Keratinocyte (primary cell): ENCODE data around the gene TOMM5. TPM values are rescaled to one million over a fixed set of nuclear protein-coding genes. Genes with fewer than 3 reads are reported as not detected.
"Not testable (repeated sequence)": the region's sequence is repeated elsewhere in the genome, so short reads cannot be mapped to it uniquely, and the experiment has no call there.

Experiments
- DNase-seq: peaks from one replicate; pipeline ENCODE4 v3.0.0-alpha.2; 2011; ENCODE audit warnings: low read depth, missing footprints, low spot score
- FAIRE-seq: peaks from 2 replicates; lab custom pipeline; 2011; peaks lifted over from hg19 to GRCh38; lab: Jason Lieb, UNC
- H2AFZ ChIP-seq: 2 replicates; pipeline ENCODE4 v1.6.0; 2012; ENCODE audit warnings: low read length, control low read depth, inconsistent platforms; ENCODE audit not compliant: control insufficient read depth
- H3K27ac ChIP-seq: 2 replicates; pipeline ENCODE4 v1.5.1; 2011; ENCODE audit warnings: low read length; ENCODE audit not compliant: control insufficient read depth, insufficient read depth
- H3K27me3 ChIP-seq: 3 replicates; pipeline ENCODE4 v1.6.0; 2011; ENCODE audit warnings: low read length; ENCODE audit not compliant: control insufficient read depth, insufficient read depth; ENCODE audit errors: extremely low read depth
- H3K36me3 ChIP-seq, 2 experiments: 2 replicates in 1 of 2; 3 replicates in 1 of 2; pipeline ENCODE4 v1.5.1; 2011; ENCODE audit warnings: low read length in 2 of 2, mild to moderate bottlenecking in 1 of 2; ENCODE audit not compliant: control insufficient read depth in 2 of 2, insufficient read depth in 2 of 2; ENCODE audit errors: extremely low read depth in 1 of 2
- H3K4me1 ChIP-seq: 3 replicates; pipeline ENCODE4 v1.5.1; 2011; ENCODE audit warnings: low read length; ENCODE audit not compliant: control insufficient read depth, insufficient read depth; ENCODE audit errors: extremely low read depth
- H3K4me2 ChIP-seq: 3 replicates; pipeline ENCODE4 v1.6.0; 2011; ENCODE audit warnings: low read depth, low read length; ENCODE audit not compliant: control insufficient read depth, insufficient read depth; ENCODE audit errors: extremely low read depth
- H3K4me3 ChIP-seq, 3 experiments: fragments of 200-600 bp in 1 of 3; sonication (generic) in 1 of 3; 2 replicates in 2 of 3; 3 replicates in 1 of 3; pipeline ENCODE4 v1.5.1; 2011 to 2016; ENCODE audit warnings: low read length in 3 of 3, mild to moderate bottlenecking in 3 of 3, control low read depth in 2 of 3, inconsistent platforms in 1 of 3, low read depth in 1 of 3, mixed read lengths in 1 of 3, mixed run types in 1 of 3, moderate library complexity in 1 of 3; ENCODE audit not compliant: control insufficient read depth in 2 of 3, insufficient read depth in 2 of 3; ENCODE audit errors: extremely low read depth in 1 of 3
- H3K79me2 ChIP-seq: 2 replicates; pipeline ENCODE4 v1.6.0; 2012; ENCODE audit warnings: low read length; ENCODE audit not compliant: control insufficient read depth, insufficient read depth
- H3K9ac ChIP-seq: 3 replicates; pipeline ENCODE4 v1.6.0; 2011; ENCODE audit warnings: low read length; ENCODE audit not compliant: control insufficient read depth, insufficient read depth; ENCODE audit errors: extremely low read depth
- H3K9me1 ChIP-seq: 3 replicates; pipeline ENCODE4 v1.6.0; 2011; ENCODE audit warnings: low read length; ENCODE audit not compliant: control insufficient read depth, insufficient read depth; ENCODE audit errors: extremely low read depth
- H3K9me3 ChIP-seq: 2 replicates; pipeline ENCODE4 v1.5.1; 2012; ENCODE audit warnings: low read depth, low read length; ENCODE audit not compliant: control insufficient read depth
- H4K20me1 ChIP-seq: 3 replicates; pipeline ENCODE4 v1.6.0; 2011; ENCODE audit warnings: low read length; ENCODE audit not compliant: control insufficient read depth, insufficient read depth; ENCODE audit errors: extremely low read depth
- EZH2 ChIP-seq: IDR thresholded peaks from one replicate; pipeline ENCODE4 v1.6.1; 2012; ENCODE audit warnings: inconsistent platforms, mild to moderate bottlenecking, low read length, moderate library complexity
- dilution Hi-C: fragments of 300-500 bp; cut with MboI; formaldehyde crosslinking; loops from one replicate; pipeline ENCODE4 v1.7.0; 2020; ENCODE audit warnings: low sequenced_read_pairs; ENCODE audit not compliant: extremely low pct_ligation_motif_present
- polyA plus RNA-seq, 5 experiments: library from polyadenylated mRNA; depleted of rRNA in 3 of 5; stranded (reverse) in 3 of 5; stranded (forward) in 1 of 5; unstranded in 1 of 5; fragments of >200 nt; gene quantifications; 1 replicate in 1 of 5; 2 replicates in 3 of 5; 3 replicates in 1 of 5; pipeline versions ENCODE4 v1.2.1 to v1.2.3, GENCODE V29; 2011 to 2012; ENCODE audit warnings: missing spikeins in 2 of 5, low read depth in 1 of 5, low replicate concordance in 1 of 5
- TF ChIP-seq, protein P1 (sequence below), 3 experiments: IDR thresholded peaks in 1 of 3; conservative IDR thresholded peaks in 1 of 3; optimal IDR thresholded peaks in 1 of 3; 2 replicates in 2 of 3; 3 replicates in 1 of 3; pipeline versions ENCODE3 to v1.5.1; 2011; ENCODE audit warnings: low read length in 3 of 3, mild to moderate bottlenecking in 3 of 3, moderate library complexity in 2 of 3, control low read depth in 1 of 3, inconsistent platforms in 1 of 3; ENCODE audit not compliant: insufficient read depth in 2 of 3; ENCODE audit errors: extremely low read depth in 1 of 3

Gene TOMM5
- polyA plus RNA-seq, 1 donor (not counting 4 experiments of a cell fraction or from before 2014, with no cell fraction given): 232 TPM

DNA sequence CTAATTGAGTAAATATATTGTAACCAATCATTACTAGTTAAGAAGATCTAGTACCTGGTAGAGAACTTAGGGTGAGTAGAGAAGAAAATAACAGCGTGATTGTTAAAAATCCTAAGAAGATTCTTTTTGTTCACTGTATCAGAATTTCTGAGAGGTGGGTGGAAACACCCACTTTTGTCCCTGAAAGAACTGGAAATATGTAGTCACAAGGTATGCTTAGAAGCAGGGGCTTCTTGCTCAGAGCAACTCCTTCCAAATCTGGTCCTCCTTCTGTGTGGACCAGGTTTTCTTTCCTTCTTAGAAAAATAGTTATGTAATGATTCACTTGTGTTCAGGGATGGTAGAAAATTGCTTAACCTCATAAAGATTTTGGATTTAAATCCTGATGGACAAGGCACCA, 11.9 kb upstream of the TOMM5 start:
- H3K79me2 ChIP-seq: no peaks in the 10 kb centered on the region
- H3K9me1 ChIP-seq: no peaks in the 10 kb centered on the region
- no peaks in the 10 kb centered on the region for H4K20me1 ChIP-seq
- H3K36me3 ChIP-seq: no peaks in the 10 kb centered on the region
- no peak overlapping the region for H2AFZ ChIP-seq
- no peak for TF ChIP-seq EZH2
- TF ChIP-seq, protein P1, sequence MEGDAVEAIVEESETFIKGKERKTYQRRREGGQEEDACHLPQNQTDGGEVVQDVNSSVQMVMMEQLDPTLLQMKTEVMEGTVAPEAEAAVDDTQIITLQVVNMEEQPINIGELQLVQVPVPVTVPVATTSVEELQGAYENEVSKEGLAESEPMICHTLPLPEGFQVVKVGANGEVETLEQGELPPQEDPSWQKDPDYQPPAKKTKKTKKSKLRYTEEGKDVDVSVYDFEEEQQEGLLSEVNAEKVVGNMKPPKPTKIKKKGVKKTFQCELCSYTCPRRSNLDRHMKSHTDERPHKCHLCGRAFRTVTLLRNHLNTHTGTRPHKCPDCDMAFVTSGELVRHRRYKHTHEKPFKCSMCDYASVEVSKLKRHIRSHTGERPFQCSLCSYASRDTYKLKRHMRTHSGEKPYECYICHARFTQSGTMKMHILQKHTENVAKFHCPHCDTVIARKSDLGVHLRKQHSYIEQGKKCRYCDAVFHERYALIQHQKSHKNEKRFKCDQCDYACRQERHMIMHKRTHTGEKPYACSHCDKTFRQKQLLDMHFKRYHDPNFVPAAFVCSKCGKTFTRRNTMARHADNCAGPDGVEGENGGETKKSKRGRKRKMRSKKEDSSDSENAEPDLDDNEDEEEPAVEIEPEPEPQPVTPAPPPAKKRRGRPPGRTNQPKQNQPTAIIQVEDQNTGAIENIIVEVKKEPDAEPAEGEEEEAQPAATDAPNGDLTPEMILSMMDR (optimal IDR thresholded peaks at IDR 0.05 in 1 of 3, IDR thresholded peaks at IDR 0.05 in 1 of 3, conservative IDR thresholded peaks at IDR 0.05 in 1 of 3; ENCODE audit: extremely low read depth in 1 of 3, insufficient read depth in 2 of 3, low read length in 3 of 3): no peak
- dilution Hi-C loops: no loop called here
- DNase-seq: no peak
- no peak for FAIRE-seq
- H3K4me3 ChIP-seq: no peak overlapping the region
- H3K9me3 ChIP-seq: no peaks in the 10 kb centered on the region
- H3K27ac ChIP-seq: no peak overlapping the region
- peaks cover 10% of the 10 kb centered on the region for H3K27me3 ChIP-seq
- H3K4me1 ChIP-seq: peaks cover 10% of the 10 kb centered on the region
- H3K9ac ChIP-seq: no peak overlapping the region
- H3K4me2 ChIP-seq: no peak overlapping the region

DNA sequence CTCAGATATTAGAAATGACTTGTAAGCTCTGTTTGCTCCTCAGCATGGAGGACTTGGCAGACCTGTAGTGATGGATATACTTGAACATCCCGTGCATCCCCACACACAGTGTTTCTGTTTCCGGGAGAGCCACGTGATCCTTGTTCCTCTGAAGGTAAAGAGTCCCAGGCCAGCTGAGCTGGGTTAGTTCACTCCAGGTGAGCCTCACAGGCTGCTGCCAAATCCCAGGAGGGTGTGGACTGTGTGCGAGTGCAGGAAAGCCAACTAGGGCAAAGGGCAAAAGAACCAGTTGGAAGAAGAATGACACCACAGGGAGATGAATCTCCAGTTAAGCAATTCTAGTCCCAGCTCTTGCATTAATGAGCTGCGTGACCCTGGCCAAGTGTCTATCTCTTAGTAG, 10.4 kb upstream of the TOMM5 start:
- Histone ChIP-seq H3K4me2 (peak overlapping the region; percentile 50), H3K9ac (no peak overlapping the region), H3K27ac (no peak overlapping the region), H3K4me3 (no peak overlapping the region), H3K4me1 (peaks cover 10% of the 10 kb centered on the region), H3K9me3 (no peaks in the 10 kb centered on the region), H3K79me2 (no peaks in the 10 kb centered on the region), H3K36me3 (no peaks in the 10 kb centered on the region), H3K27me3 (peaks cover 10% of the 10 kb centered on the region), H2AFZ (no peak overlapping the region), H3K9me1 (no peaks in the 10 kb centered on the region), H4K20me1 (no peaks in the 10 kb centered on the region)
- dilution Hi-C loops: no loop called here
- TF ChIP-seq EZH2: no peak
- TF ChIP-seq, protein P1 (optimal IDR thresholded peaks at IDR 0.05 in 1 of 3, IDR thresholded peaks at IDR 0.05 in 1 of 3, conservative IDR thresholded peaks at IDR 0.05 in 1 of 3; ENCODE audit: extremely low read depth in 1 of 3, insufficient read depth in 2 of 3, low read length in 3 of 3): no peak
- FAIRE-seq: peak; percentile 86
- peak; percentile 19 for DNase-seq

DNA sequence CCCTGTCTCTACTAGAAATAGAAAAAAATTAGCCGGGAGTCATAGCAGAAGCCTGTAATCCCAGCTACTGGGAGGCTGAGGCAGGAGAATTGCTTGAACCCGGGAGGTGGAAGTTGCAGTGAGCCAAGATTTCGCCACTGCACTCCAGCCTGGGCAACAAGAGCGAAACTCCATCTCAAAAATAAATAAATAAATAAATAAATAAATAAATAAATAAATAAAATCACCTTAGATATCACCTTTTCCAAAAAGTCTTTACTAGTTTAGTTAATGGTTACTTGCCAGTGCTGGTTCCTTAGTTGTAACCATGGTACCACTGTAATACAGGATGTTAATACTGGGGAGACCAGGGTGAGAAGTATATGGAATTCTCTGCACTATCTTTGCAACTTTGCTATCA, 9.7 kb upstream of the TOMM5 start:
- FAIRE-seq, H3K79me2 ChIP-seq, DNase-seq, H2AFZ ChIP-seq, H3K9me3 ChIP-seq, dilution Hi-C loops, H3K27me3 ChIP-seq, H3K36me3 ChIP-seq, H3K9me1 ChIP-seq, H3K27ac ChIP-seq, H3K9ac ChIP-seq, H4K20me1 ChIP-seq, H3K4me2 ChIP-seq, H3K4me3 ChIP-seq: not testable (repeated sequence)
- peaks cover 11% of the 10 kb centered on the region for H3K4me1 ChIP-seq
